ENCODE measurements around the gene TRAF3. TPM values are rescaled to one million over a fixed set of nuclear protein-coding genes. Genes with fewer than 3 reads are reported as not detected.

Gene TRAF3
- total and polyA plus RNA-seq, 3 donors from 2014 or later = 24.3 to 38.8 (median 38.2) TPM

GRCh38 chr14:102909911-102910310 is 132.7 kb downstream of the TRAF3 start:
- Histone ChIP-seq H3K36me3 (ENCODE audit: low read depth, missing control alignments) (no peaks in the 10 kb centered on the region), H3K9me3 (no peaks in the 10 kb centered on the region), H3K4me3 (no peak overlapping the region), H3K27me3 (no peaks in the 10 kb centered on the region), H3K27ac (no peak overlapping the region), H3K4me1 (no peaks in the 10 kb centered on the region)
- no peak for TF ChIP-seq POLR2A (IDR thresholded peaks at IDR 0.05)
- TF ChIP-seq CTCF (IDR thresholded peaks at IDR 0.05) = no peak
- 92 to 93% methylated on average over 7 to 10 of the region's 10 CpGs for WGBS, 2 donors
- no peak for DNase-seq
- intact Hi-C loops (cut with DNase I; ENCODE audit: low total_unique reads) = loop anchor here (10.0 kb wide), 1 partner anchor 215 kb away; no protein-coding TSS in a partner anchor

GRCh38 chr14:102910442-102910841 is 133.2 kb downstream of the TRAF3 start:
- H3K36me3 ChIP-seq (ENCODE audit: low read depth, missing control alignments) = no peaks in the 10 kb centered on the region
- DNase-seq = no peak
- TF ChIP-seq CTCF (IDR thresholded peaks at IDR 0.05) (no peak), POLR2A (IDR thresholded peaks at IDR 0.05) (no peak)
- intact Hi-C loops (cut with DNase I; ENCODE audit: low total_unique reads) = loop anchor here (10.0 kb wide), 1 partner anchor 216 kb away; no protein-coding TSS in a partner anchor
- no peaks in the 10 kb centered on the region for H3K27me3 ChIP-seq
- no peak overlapping the region for H3K27ac ChIP-seq
- H3K4me1 ChIP-seq = no peaks in the 10 kb centered on the region
- no peaks in the 10 kb centered on the region for H3K9me3 ChIP-seq
- WGBS, 2 donors = 89 to 93% methylated on average over 13 to 21 of the region's 21 CpGs
- no peak overlapping the region for H3K4me3 ChIP-seq

GRCh38 chr14:102911541-102911951 is 134.3 kb downstream of the TRAF3 start:
- Histone ChIP-seq H3K4me3 (no peak overlapping the region), H3K9me3 (no peaks in the 10 kb centered on the region), H3K4me1 (no peaks in the 10 kb centered on the region), H3K36me3 (ENCODE audit: low read depth, missing control alignments) (no peaks in the 10 kb centered on the region), H3K27ac (no peak overlapping the region), H3K27me3 (no peaks in the 10 kb centered on the region)
- 79 to 85% methylated on average over 19 of the region's 19 CpGs for WGBS, 2 donors
- no peak for DNase-seq
- no peak for TF ChIP-seq POLR2A (IDR thresholded peaks at IDR 0.05)
- no peak for TF ChIP-seq CTCF (IDR thresholded peaks at IDR 0.05)
- intact Hi-C loops (cut with DNase I; ENCODE audit: low total_unique reads) = loop anchor here (10.0 kb wide), 1 partner anchor 217 kb away; no protein-coding TSS in a partner anchor

- H3K4me1 ChIP-seq = no peaks in the 10 kb centered on the region
- TF ChIP-seq POLR2A (IDR thresholded peaks at IDR 0.05) (no peak), CTCF (IDR thresholded peaks at IDR 0.05) (no peak)
- no peaks in the 10 kb centered on the region for H3K27me3 ChIP-seq
- 93 to 95% methylated on average over 7 to 20 of the region's 21 CpGs for WGBS, 2 donors
- intact Hi-C loops (cut with DNase I; ENCODE audit: low total_unique reads) = loop anchor here (10.0 kb wide), 1 partner anchor 217 kb away; no protein-coding TSS in a partner anchor
- no peaks in the 10 kb centered on the region for H3K9me3 ChIP-seq
- no peak overlapping the region for H3K4me3 ChIP-seq
- DNase-seq = no peak
- no peaks in the 10 kb centered on the region for H3K36me3 ChIP-seq (ENCODE audit: low read depth, missing control alignments)
- H3K27ac ChIP-seq = no peak overlapping the region
Observed at GRCh38 chr14:102911991-102912761, 134.9 kb downstream of the TRAF3 start.
